GM12875 (cell line): ENCODE measurements around the gene MYH6.

Experiments
- H3K4me3 ChIP-seq: one replicate; pipeline ENCODE4 v1.5.1; 2011; ENCODE audit warnings: low read depth, low read length, control low read depth
- TF ChIP-seq, protein P1 (sequence below): IDR thresholded peaks from 2 replicates; pipeline ENCODE4 v1.5.1; 2011; ENCODE audit warnings: low read depth, mild to moderate bottlenecking, control low read depth, inconsistent platforms, low read length, moderate library complexity, borderline replicate concordance; ENCODE audit not compliant: insufficient read depth

MYH6 gene

DNA sequence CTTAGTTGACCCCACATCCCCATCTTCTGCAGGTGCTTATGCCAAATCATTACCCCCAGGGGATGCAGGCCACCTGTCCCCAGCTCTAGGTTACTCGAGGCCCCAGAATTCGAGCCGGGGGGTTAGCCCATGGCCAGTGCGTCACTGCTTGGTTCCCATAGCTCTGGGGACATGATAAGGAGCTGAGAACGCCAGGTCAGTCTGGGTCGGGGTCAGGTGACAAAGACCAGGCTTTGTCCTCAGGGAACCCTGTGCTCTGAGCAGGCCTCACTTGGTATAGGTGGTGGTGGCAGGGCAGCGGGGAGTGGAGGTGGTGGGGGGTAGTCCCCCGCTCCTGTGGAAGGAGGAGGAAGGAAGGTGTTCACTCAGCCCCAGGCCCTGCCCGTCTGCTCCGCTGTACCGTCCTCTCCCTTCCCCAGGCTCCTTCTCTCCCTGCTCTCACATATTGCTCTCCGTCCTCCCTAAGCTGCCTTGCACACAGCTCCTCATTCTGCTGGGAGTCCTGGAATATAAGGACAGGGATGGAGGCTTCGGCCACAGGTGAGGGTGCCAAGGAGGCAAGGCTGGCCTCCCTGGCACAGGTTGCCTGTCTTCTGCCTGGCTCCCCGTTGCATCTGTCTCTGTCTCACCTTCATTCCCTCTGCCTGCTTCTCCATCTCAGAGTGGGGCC, 2.0 kb upstream of the MYH6 start:
- H3K4me3 ChIP-seq = no peak overlapping the region
- TF ChIP-seq, protein P1, sequence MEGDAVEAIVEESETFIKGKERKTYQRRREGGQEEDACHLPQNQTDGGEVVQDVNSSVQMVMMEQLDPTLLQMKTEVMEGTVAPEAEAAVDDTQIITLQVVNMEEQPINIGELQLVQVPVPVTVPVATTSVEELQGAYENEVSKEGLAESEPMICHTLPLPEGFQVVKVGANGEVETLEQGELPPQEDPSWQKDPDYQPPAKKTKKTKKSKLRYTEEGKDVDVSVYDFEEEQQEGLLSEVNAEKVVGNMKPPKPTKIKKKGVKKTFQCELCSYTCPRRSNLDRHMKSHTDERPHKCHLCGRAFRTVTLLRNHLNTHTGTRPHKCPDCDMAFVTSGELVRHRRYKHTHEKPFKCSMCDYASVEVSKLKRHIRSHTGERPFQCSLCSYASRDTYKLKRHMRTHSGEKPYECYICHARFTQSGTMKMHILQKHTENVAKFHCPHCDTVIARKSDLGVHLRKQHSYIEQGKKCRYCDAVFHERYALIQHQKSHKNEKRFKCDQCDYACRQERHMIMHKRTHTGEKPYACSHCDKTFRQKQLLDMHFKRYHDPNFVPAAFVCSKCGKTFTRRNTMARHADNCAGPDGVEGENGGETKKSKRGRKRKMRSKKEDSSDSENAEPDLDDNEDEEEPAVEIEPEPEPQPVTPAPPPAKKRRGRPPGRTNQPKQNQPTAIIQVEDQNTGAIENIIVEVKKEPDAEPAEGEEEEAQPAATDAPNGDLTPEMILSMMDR = no peak

DNA sequence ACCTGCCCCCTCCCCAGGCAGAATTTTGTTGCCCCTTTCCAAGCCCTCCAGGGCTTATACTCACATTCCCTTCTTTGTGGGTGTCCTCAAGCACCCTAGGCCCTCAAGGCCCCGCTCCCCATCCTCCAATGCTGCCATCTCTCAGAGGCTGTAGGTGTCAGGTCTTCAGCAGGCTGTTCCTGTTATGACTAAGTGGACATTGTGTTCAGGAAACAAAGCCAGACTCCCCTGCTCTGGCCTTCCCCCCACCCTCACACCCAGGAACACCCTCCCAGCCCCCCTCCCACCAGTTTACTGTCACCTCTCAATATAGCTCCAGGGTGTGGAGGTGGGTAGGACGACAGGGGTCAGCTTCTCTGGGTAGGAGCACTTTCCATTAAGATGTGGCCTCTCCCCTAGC, 1.4 kb upstream of the MYH6 start:
- no peak overlapping the region for H3K4me3 ChIP-seq
- TF ChIP-seq, protein P1 = no peak

DNA sequence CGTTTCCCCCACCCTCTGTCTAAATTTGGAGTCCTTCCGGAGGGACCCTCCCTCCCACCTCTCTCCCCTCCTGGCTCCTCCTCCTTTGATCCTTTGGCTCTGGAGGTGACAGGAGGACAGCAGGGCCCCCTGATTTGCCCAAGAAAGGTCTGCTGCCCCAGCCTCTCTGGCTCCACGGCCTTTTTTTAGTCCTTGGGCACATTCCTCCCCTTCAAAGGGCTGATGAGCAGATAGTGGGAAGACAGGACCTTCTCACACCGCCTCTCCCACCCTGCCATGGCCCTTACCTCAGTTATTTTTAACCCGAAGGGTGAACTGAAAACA, 196 bp upstream of the MYH6 start:
- TF ChIP-seq, protein P1 = no peak
- H3K4me3 ChIP-seq = no peak overlapping the region

DNA sequence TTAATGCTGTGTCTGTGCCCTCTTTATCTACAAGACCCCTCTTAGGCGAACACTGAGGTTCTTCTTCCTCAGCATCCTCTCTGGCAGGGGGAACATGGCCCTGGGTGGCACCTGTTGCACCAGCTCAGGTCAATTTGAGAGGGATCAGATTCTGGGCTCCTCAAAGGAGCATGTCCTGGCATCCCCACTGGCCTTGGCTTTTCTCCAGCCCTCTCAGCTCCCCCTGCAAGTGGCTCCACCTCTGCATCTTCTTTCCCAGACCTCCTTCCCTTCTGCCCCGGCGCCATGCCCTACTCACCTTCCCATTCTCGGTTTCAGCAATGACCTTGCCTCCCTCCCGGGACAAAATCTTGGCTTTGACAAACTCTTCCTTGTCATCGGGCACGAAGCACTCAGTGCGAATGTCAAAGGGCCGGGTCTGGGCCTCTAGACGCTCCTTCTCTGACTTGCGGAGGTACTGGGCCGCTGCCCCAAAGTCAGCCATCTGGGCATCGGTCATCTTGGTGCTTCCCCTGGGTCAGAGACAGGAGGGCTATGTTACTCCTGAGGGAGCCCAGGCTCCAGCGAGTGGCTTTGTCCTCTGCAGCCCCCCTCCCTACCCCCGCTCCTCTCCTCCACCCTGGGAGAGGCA, 1.2 kb downstream of the MYH6 start:
- TF ChIP-seq, protein P1 = no peak

DNA sequence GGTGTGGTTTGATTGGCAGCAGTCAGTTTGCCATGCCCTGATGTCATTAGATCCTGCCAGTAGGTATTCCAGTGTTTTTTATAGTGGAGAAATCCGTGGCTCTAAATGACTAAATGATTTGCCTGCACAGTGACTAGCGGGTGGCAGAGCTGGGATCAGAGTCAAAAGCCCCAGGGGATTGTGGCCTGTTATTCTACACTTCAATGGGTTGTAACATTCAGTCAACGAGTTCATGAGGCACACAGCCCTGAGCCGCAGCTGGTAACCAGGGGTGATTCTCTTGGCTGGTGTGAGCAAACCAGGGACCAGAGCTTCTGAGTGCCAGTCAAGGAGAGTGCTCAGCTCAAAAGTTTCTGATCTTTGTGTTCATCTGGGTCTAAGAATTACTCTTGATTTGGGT, 1.8 kb downstream of the MYH6 start:
- TF ChIP-seq, protein P1 = no peak
- no peak overlapping the region for H3K4me3 ChIP-seq

More for the DNA sequence above, 1.2 kb downstream of the MYH6 start:
- no peak overlapping the region for H3K4me3 ChIP-seq

DNA sequence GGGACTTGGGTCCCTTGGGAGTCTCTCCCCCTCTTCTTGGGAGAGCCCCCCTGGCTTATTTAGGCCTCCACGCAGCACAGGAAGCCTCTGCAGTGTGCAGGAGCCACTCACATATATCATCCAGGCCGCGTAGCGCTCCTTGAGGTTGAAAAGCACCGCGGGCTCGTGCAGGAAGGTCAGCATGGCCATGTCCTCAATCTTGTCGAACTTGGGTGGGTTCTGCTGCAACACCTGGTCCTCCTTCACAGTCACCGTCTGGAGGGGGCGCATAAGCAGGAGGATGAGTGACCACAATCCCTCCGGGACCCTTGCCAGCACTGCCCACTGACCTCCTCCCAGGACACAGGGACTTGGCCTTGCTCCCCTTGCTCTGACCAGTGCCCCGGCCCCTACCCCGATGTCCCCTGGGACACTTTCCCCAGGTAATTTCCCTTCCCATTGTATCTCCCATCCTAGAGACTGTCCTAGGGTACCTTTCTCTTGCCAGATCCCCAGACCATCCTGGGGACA, 2.5 kb downstream of the MYH6 start:
- TF ChIP-seq, protein P1 = no peak
- no peak overlapping the region for H3K4me3 ChIP-seq

DNA sequence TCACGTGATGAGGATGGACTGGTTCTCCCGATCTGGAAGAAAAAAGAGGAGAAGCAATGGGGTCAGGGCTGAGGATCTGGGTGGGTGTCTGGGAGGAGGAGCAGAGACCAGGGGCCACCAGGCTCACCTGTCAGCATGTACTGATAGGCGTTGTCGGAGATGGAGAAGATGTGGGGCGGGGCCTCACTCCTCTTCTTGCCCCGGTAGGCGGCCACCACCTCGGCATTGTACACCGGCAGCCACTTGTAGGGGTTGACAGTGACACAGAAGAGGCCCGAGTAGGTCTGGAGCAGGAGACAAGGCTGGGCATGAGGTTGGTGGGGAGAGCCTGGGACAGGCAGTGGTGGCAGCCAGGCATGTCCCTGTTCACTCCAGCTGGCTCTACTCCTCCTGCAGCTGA, 3.0 kb downstream of the MYH6 start:
- TF ChIP-seq, protein P1 = no peak
- H3K4me3 ChIP-seq = no peak overlapping the region
